H1 (cell line): ENCODE data around the gene FOSB. TPM values are rescaled to one million over a fixed set of nuclear protein-coding genes. Genes with fewer than 3 reads are reported as not detected.

Source experiments
- CTCF ChIA-PET: fragments of 300-600 bp; sonication (Branson Sonifier 250); formaldehyde crosslinking; loops from one replicate; lab custom pipeline; 2021; ENCODE audit not compliant: partially characterized antibody; lab: Charles Lee
- POLR2A ChIA-PET: fragments of 300-600 bp; sonication (Branson Sonifier 250); formaldehyde crosslinking; loops from one replicate; lab custom pipeline; 2021; ENCODE audit warnings: inconsistent platforms; ENCODE audit not compliant: partially characterized antibody; lab: Charles Lee
- DNase-seq, 2 experiments: peaks; one replicate each; pipeline versions ENCODE4 v3.0.0 to v3.0.0-alpha.2; 2010 to 2022; ENCODE audit warnings: low spot score in 2 of 2, low read depth in 1 of 2, mixed read lengths in 1 of 2
- FAIRE-seq: peaks from 2 replicates; lab custom pipeline; 2011; peaks lifted over from hg19 to GRCh38; lab: Jason Lieb, UNC
- H2AFZ ChIP-seq: 2 replicates; pipeline ENCODE4 v1.8.1; 2012; ENCODE audit warnings: low read length, inconsistent platforms
- H2AK5ac ChIP-seq: 2 replicates; pipeline ENCODE4 v1.6.1; 2013; ENCODE audit warnings: low read depth, low read length
- H2BK120ac ChIP-seq: replicated peaks from 2 replicates; pipeline ENCODE3; 2013; ENCODE audit warnings: low read depth, low read length, inconsistent platforms
- H2BK12ac ChIP-seq: 2 replicates; pipeline ENCODE4 v1.6.1; 2013; ENCODE audit warnings: low read depth, low read length
- H2BK15ac ChIP-seq: 2 replicates; pipeline ENCODE4 v1.6.1; 2013; ENCODE audit warnings: low read length
- H2BK20ac ChIP-seq: 2 replicates; pipeline ENCODE4 v1.6.1; 2013; ENCODE audit warnings: low read length
- H2BK5ac ChIP-seq: 2 replicates; pipeline ENCODE4 v1.6.1; 2013; ENCODE audit warnings: low read depth, low read length
- H3K14ac ChIP-seq: 2 replicates; pipeline ENCODE4 v1.6.1; 2013; ENCODE audit warnings: inconsistent platforms; ENCODE audit not compliant: insufficient read length
- H3K18ac ChIP-seq: 2 replicates; pipeline ENCODE4 v1.6.1; 2013; ENCODE audit warnings: low read length; ENCODE audit errors: extremely low read depth
- H3K23ac ChIP-seq: 2 replicates; pipeline ENCODE4 v1.6.1; 2013; ENCODE audit warnings: inconsistent platforms; ENCODE audit not compliant: insufficient read length
- H3K23me2 ChIP-seq: 2 replicates; pipeline ENCODE4 v1.6.1; 2013; ENCODE audit warnings: low read depth, low read length
- H3K27ac ChIP-seq: 2 replicates; pipeline ENCODE4 v1.6.1; 2011; ENCODE audit warnings: low read depth, low read length, inconsistent platforms
- H3K27me3 ChIP-seq, 4 experiments: replicated peaks in 1 of 4; 1 replicate in 1 of 4; 2 replicates in 3 of 4; pipeline versions ENCODE4 v1.6.1 to v1.8.1; 2011 to 2013; ENCODE audit warnings: low read length in 3 of 4, mild to moderate bottlenecking in 3 of 4, inconsistent platforms in 2 of 4, mixed read lengths in 2 of 4, moderate library complexity in 1 of 4; ENCODE audit not compliant: control insufficient read depth in 3 of 4, insufficient read depth in 3 of 4; ENCODE audit errors: extremely low read depth in 1 of 4
- H3K36me3 ChIP-seq, 4 experiments: 2 replicates each; pipeline versions ENCODE4 v1.6.1 to v1.8.1; 2011 to 2013; ENCODE audit warnings: mild to moderate bottlenecking in 4 of 4, low read length in 3 of 4, moderate library complexity in 2 of 4, control low read depth in 1 of 4, inconsistent platforms in 1 of 4; ENCODE audit not compliant: insufficient read depth in 4 of 4, control insufficient read depth in 2 of 4
- H3K4ac ChIP-seq: replicated peaks from 2 replicates; pipeline ENCODE3; 2013; ENCODE audit warnings: low read length, low read depth, mixed read lengths, inconsistent platforms; ENCODE audit not compliant: insufficient read length
- H3K4me1 ChIP-seq, 4 experiments: replicated peaks in 1 of 4; 1 replicate in 1 of 4; 2 replicates in 3 of 4; pipeline versions ENCODE4 v1.6.1 to v1.8.1; 2011 to 2013; ENCODE audit warnings: low read length in 3 of 4, inconsistent platforms in 2 of 4, mixed read lengths in 1 of 4; ENCODE audit not compliant: insufficient read depth in 4 of 4, control insufficient read depth in 3 of 4
- H3K4me2 ChIP-seq, 2 experiments: 2 replicates each; pipeline versions ENCODE4 v1.6.1 to v1.8.1; 2011 to 2013; ENCODE audit warnings: low read depth in 2 of 2, low read length in 2 of 2, control low read depth in 1 of 2, inconsistent platforms in 1 of 2, mild to moderate bottlenecking in 1 of 2; ENCODE audit not compliant: insufficient read depth in 1 of 2
- H3K4me3 ChIP-seq, 4 experiments: fragments of 200-600, 300-600 bp in 1 of 4; sonication (generic), shearing (Covaris generic), sonication (Bioruptor Twin) in 1 of 4; 2 replicates each; pipeline versions ENCODE4 v1.5.1 to v1.8.1; 2011 to 2016; ENCODE audit warnings: low read length in 4 of 4, low read depth in 3 of 4, control low read depth in 2 of 4, inconsistent platforms in 2 of 4, mild to moderate bottlenecking in 2 of 4, mixed read lengths in 1 of 4, moderate library complexity in 1 of 4; ENCODE audit not compliant: insufficient read depth in 2 of 4; ENCODE audit errors: extremely low read depth in 1 of 4
- H3K56ac ChIP-seq: replicated peaks from 2 replicates; pipeline ENCODE3; 2013; ENCODE audit warnings: low read depth, mild to moderate bottlenecking, mixed read lengths, low read length, inconsistent platforms; ENCODE audit not compliant: insufficient read length
- H3K79me1 ChIP-seq: 2 replicates; pipeline ENCODE4 v1.6.1; 2013; ENCODE audit warnings: low read depth, low read length, control low read depth
- H3K79me2 ChIP-seq, 2 experiments: 2 replicates each; pipeline versions ENCODE4 v1.6.1 to v1.8.1; 2012 to 2013; ENCODE audit warnings: low read length in 2 of 2, mild to moderate bottlenecking in 2 of 2, inconsistent platforms in 1 of 2; ENCODE audit not compliant: insufficient read depth in 2 of 2, control insufficient read depth in 1 of 2
- H3K9ac ChIP-seq, 4 experiments: replicated peaks in 1 of 4; 1 replicate in 1 of 4; 2 replicates in 3 of 4; pipeline versions ENCODE4 v1.6.1 to v1.8.1; 2011 to 2013; ENCODE audit warnings: low read depth in 3 of 4, low read length in 3 of 4, control low read depth in 2 of 4, mild to moderate bottlenecking in 2 of 4, moderate library complexity in 2 of 4, inconsistent platforms in 1 of 4; ENCODE audit errors: extremely low read depth in 1 of 4
- H3K9me3 ChIP-seq, 2 experiments: 2 replicates each; pipeline versions ENCODE4 v1.6.1 to v1.8.1; 2012 to 2013; ENCODE audit warnings: mild to moderate bottlenecking in 2 of 2, moderate library complexity in 2 of 2, control low read depth in 1 of 2, inconsistent platforms in 1 of 2, low read depth in 1 of 2, low read length in 1 of 2, mixed read lengths in 1 of 2; ENCODE audit not compliant: insufficient read depth in 2 of 2
- H4K20me1 ChIP-seq, 2 experiments: replicated peaks in 1 of 2; 2 replicates each; pipeline versions ENCODE3 to v1.8.1; 2011 to 2013; ENCODE audit warnings: inconsistent platforms in 2 of 2, low read length in 2 of 2, mild to moderate bottlenecking in 1 of 2; ENCODE audit not compliant: insufficient read depth in 2 of 2, control insufficient read depth in 1 of 2
- H4K5ac ChIP-seq: 2 replicates; pipeline ENCODE4 v1.6.1; 2013; ENCODE audit warnings: low read length, low read depth, mixed read lengths, inconsistent platforms; ENCODE audit not compliant: insufficient read length
- H4K8ac ChIP-seq: 2 replicates; pipeline ENCODE4 v1.8.0; 2013; ENCODE audit warnings: mild to moderate bottlenecking, moderate library complexity, low read length, inconsistent platforms; ENCODE audit not compliant: insufficient read depth; ENCODE audit errors: extremely low read depth
- H4K91ac ChIP-seq: replicated peaks from 2 replicates; pipeline ENCODE3; 2013; ENCODE audit warnings: low read length, mixed read lengths, inconsistent platforms; ENCODE audit not compliant: insufficient read length
- EZH2 ChIP-seq: fragments of 200-600 bp; sonication (generic); IDR thresholded peaks from 2 replicates; pipeline ENCODE4 v1.7.1; 2012; ENCODE audit warnings: low read depth, mild to moderate bottlenecking, moderate library complexity, low read length, inconsistent platforms; ENCODE audit not compliant: severe bottlenecking
- GABPA ChIP-seq: IDR thresholded peaks from 2 replicates; pipeline ENCODE4 v1.6.1; 2011; ENCODE audit warnings: mild to moderate bottlenecking, low read length, moderate library complexity, borderline replicate concordance; ENCODE audit not compliant: insufficient read depth
- JUND ChIP-seq: IDR thresholded peaks from 2 replicates; pipeline ENCODE4 v1.6.1; 2011; ENCODE audit warnings: mild to moderate bottlenecking, improper control_type of control experiment, low read length
- KDM1A ChIP-seq: fragments of 200-600, 300-600 bp; sonication (generic); IDR thresholded peaks from 2 replicates; pipeline ENCODE4 v1.7.1; 2016; ENCODE audit warnings: mild to moderate bottlenecking, low read length, borderline replicate concordance
- POLR2A ChIP-seq, 2 experiments: IDR thresholded peaks; 1 replicate in 1 of 2; 2 replicates in 1 of 2; pipeline ENCODE4 v1.6.1; 2011; ENCODE audit warnings: low read depth in 2 of 2, low read length in 2 of 2, mild to moderate bottlenecking in 2 of 2; ENCODE audit errors: control extremely low read depth in 1 of 2
- RFX5 ChIP-seq: IDR thresholded peaks from 2 replicates; pipeline ENCODE4 v1.6.1; 2011; ENCODE audit warnings: low read depth, low read length, improper control_type of control experiment, borderline replicate concordance
- RXRA ChIP-seq: IDR thresholded peaks from 2 replicates; pipeline ENCODE4 v1.6.1; 2011; ENCODE audit warnings: low read depth, mild to moderate bottlenecking, low read length, moderate library complexity; ENCODE audit not compliant: insufficient read depth
- SP4 ChIP-seq: IDR thresholded peaks from 2 replicates; pipeline ENCODE4 v1.6.1; 2012; ENCODE audit warnings: low read length, inconsistent platforms
- YY1 ChIP-seq: IDR thresholded peaks from 2 replicates; pipeline ENCODE4 v1.6.1; 2011; ENCODE audit warnings: low read depth, mild to moderate bottlenecking, low read length
- WGBS, 2 experiments: shearing (Covaris generic) in 1 of 2; methylation state at CpG; one replicate each; pipeline versions ENCODE4 v1.1.6 to v1.1.7; 2013 to 2015; ENCODE audit warnings: low lambda C conversion rate in 2 of 2, mixed read lengths in 2 of 2, inconsistent platforms in 1 of 2, low coverage in 1 of 2, missing lambda C conversion rate in 1 of 2; ENCODE audit not compliant: insufficient replicate concordance in 2 of 2, insufficient coverage in 1 of 2, insufficient read length in 1 of 2; ENCODE audit errors: extremely low coverage in 1 of 2, missing lambda C conversion rate in 1 of 2; 5-methylcytosine and 5-hydroxymethylcytosine counted together
- polyA plus RNA-seq, 7 experiments: library from polyadenylated mRNA; depleted of rRNA in 3 of 7; stranded (reverse) in 5 of 7; unstranded in 2 of 7; fragments of >200 nt in 5 of 7; fragments of 200-250 nt in 2 of 7; gene quantifications; 1 replicate in 5 of 7; 2 replicates in 1 of 7; 4 replicates in 1 of 7; pipeline versions ENCODE4 v1.2.1 to v1.2.3, GENCODE V29; 2011 to 2013; ENCODE audit warnings: missing spikeins in 2 of 7, mixed read lengths in 2 of 7
- total RNA-seq: library from RNA; stranded (reverse); fragmentation: NEBNext Ultra II Directional; extraction: Animal tissue kit (Norgen Biotek cat#: 25700); gene quantifications from 2 replicates; pipeline ENCODE4 v1.2.1, GENCODE V29; 2021

FOSB gene
- total and polyA plus RNA-seq, 2 of the 8 experiments (the other 6 are each of a cell fraction or from before 2014, with no cell fraction given) = 0.44 to 2.7 TPM

DNA sequence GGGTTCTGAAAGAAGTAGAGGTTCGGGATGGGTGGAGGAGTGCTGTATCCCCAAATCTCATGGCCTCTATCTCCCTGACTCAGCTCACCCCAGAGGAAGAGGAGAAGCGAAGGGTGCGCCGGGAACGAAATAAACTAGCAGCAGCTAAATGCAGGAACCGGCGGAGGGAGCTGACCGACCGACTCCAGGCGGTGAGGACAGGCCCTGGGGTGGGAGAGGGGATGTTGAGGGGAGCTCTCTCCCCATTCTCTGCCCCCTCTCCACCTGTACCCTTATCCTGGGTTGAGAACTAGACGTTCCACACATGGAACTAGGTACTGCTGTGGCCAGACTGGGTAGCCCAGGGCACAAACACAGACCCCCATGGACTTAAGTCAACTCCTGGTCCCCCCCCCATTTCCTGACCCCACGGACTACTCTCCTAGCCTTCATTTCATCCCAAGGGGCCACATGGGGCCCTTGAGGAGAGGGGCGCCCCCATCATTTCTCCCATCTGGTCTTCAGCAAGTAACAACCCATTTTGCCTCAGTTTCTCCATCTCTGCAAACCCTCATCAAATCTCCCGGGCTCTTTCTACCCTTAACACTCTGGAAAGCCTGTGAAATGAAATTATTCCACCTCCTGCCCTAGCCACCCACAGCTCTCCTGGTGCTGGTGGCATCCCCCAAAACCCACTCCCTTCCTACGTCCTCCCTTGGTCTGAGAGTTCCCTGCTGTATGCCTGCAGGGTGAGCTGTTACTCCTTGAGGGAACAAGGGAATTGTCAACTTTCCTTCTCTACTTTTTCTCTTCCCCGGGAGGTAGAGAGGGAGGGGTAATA, 3.5 kb downstream of the FOSB start:
- Histone ChIP-seq H3K9ac (no peak overlapping the region), H3K4me2 (no peak overlapping the region; a peak in 1 of 4 replicates), H3K14ac (no peak overlapping the region), H3K56ac (no peak overlapping the region), H3K36me3 (no peaks in the 10 kb centered on the region), H3K4me3 (no peak overlapping the region), H3K23me2 (peaks cover 24% of the 10 kb centered on the region; the same call in 1 of the 2 replicates), H3K9me3 (no peaks in the 10 kb centered on the region), H3K4me1 (peaks cover 0 to 22% (median 14%) of the 10 kb centered on the region in 4 experiments; a peak in 6 of 7 replicates), H3K79me2 (no peaks in the 10 kb centered on the region), H3K27ac (no peak overlapping the region), H2BK120ac (no peak overlapping the region), H2AFZ (no peak overlapping the region), H4K91ac (no peak overlapping the region), H3K23ac (no peak overlapping the region), H3K27me3 (peaks cover 0 to 17% (median 17%) of the 10 kb centered on the region in 4 experiments; a peak in 4 of 7 replicates), H2BK5ac (no peak overlapping the region), H2BK20ac (no peak overlapping the region), H3K4ac (no peak overlapping the region), H4K20me1 (peaks cover 0 to 3% of the 10 kb centered on the region in 2 experiments), H2AK5ac (no peak overlapping the region), H4K8ac (no peak overlapping the region), H3K79me1 (no peaks in the 10 kb centered on the region), H4K5ac (no peak overlapping the region), H3K18ac (no peak overlapping the region), H2BK15ac (no peak overlapping the region), H2BK12ac (no peak overlapping the region)
- TF ChIP-seq YY1 (no peak), JUND (no peak), GABPA (no peak), RXRA (no peak), POLR2A (IDR thresholded peaks at IDR 0.05; ENCODE audit: control extremely low read depth in 1 of 2, low read depth in 2 of 2, low read length in 2 of 2) (peak in 1 of 2 experiments; percentile 32; a peak in 1 of 3 replicates), SP4 (no peak), RFX5 (no peak), EZH2 (peak; percentile 8), KDM1A (no peak)
- FAIRE-seq = no peak
- no peak for DNase-seq
- WGBS, 2 experiments = 78% methylated on average over 16 of the region's 16 CpGs; no CpG with 5 or more reads in 1 of the 2 experiments
- CTCF ChIA-PET = interaction anchor here (0.6 to 32.9 kb wide), 6 partner anchors 15 to 171 kb away, joined by 3 to 760 read pairs (median 8); partner anchors contain the start of gene ERCC1
- POLR2A ChIA-PET = interaction anchor here (0.7 to 2.1 kb wide), 5 partner anchors 19 to 38 kb away, joined by 3 to 10 read pairs (median 4); no protein-coding TSS in a partner anchor
